ENCODE data around the gene GUCD1.

DNA sequence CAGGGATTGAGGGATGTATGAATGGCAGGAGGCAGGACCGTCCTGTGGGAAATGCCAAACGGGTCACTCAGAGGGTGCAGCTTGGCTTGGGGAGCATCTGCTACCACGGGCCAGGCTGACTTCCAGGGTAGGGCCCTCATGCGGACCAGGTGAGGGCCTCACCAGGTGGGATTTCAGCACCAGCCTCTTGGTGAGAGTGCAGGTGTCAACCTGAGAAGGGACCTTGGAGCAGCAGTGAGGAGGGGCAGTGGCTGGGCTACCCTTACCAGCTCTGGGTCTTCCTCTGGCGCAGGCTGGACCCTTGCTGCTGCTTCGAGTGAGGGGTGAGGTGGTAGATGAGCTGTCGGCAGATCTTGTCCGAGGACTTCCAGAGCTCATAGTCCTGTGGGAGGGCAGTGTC is 33.0 kb upstream of the GUCD1 start:
- TF ChIP-seq ZNF561 (CRISPR knock-in tag; conservative IDR thresholded peaks at IDR 0.05), result no peak
- TF ChIP-seq ZNF41 (CRISPR knock-in tag; conservative IDR thresholded peaks at IDR 0.05), result no peak
- TF ChIP-seq EHMT2 (IDR thresholded peaks at IDR 0.05), result no peak
- TF ChIP-seq CTCF (IDR thresholded peaks at IDR 0.05 in 2 of 3, conservative IDR thresholded peaks at IDR 0.05 in 1 of 3; ENCODE audit: insufficient read depth in 2 of 3, low read depth in 1 of 3, low read length in 3 of 3), result no peak
- TF ChIP-seq ZNF24 (IDR thresholded peaks at IDR 0.05), result no peak
- no peak for TF ChIP-seq FOS (IDR thresholded peaks at IDR 0.05; ENCODE audit: extremely low read depth, insufficient read length)
